Measurements from ENCODE around the gene OR51B6. TPM values are rescaled to one million over a fixed set of nuclear protein-coding genes. Genes with fewer than 3 reads are reported as not detected.
"Not testable (repeated sequence)": the region's sequence is repeated elsewhere in the genome, so short reads cannot be mapped to it uniquely, and the experiment has no call there.

OR51B6 gene
- total RNA-seq, 4 donors from 2014 or later = not detected

DNA sequence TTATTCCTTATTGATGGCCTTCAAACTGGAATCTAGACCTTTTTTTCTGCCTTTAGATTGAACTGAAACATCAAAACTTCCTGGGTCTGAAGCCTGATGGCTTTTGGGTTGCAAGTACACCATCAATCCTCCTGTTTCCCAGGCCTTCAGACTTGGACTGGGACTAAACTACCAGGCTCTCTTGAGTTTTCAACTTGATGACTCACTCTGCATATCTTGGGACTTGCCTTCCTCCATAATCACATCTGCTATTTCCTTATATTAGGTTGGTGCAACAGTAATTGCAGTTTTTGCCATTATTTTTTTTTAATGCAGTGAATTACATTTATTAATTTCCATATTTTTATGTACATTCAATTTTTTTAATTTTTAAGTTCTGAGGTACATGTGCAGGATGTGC is 15.0 kb upstream of the OR51B6 start:
- Histone ChIP-seq H3K4me3 (no peak overlapping the region), H3K27ac (no peak overlapping the region), H3K4me1 (no peaks in the 10 kb centered on the region), H3K27me3 (no peaks in the 10 kb centered on the region), H3K9me3 (no peaks in the 10 kb centered on the region), H3K36me3 (no peaks in the 10 kb centered on the region)
- ATAC-seq = no peak
- TF ChIP-seq POLR2A (IDR thresholded peaks at IDR 0.05) (no peak), EP300 (IDR thresholded peaks at IDR 0.05) (no peak), POLR2AphosphoS5 (IDR thresholded peaks at IDR 0.05) (no peak)
- TF ChIP-seq, protein P1, sequence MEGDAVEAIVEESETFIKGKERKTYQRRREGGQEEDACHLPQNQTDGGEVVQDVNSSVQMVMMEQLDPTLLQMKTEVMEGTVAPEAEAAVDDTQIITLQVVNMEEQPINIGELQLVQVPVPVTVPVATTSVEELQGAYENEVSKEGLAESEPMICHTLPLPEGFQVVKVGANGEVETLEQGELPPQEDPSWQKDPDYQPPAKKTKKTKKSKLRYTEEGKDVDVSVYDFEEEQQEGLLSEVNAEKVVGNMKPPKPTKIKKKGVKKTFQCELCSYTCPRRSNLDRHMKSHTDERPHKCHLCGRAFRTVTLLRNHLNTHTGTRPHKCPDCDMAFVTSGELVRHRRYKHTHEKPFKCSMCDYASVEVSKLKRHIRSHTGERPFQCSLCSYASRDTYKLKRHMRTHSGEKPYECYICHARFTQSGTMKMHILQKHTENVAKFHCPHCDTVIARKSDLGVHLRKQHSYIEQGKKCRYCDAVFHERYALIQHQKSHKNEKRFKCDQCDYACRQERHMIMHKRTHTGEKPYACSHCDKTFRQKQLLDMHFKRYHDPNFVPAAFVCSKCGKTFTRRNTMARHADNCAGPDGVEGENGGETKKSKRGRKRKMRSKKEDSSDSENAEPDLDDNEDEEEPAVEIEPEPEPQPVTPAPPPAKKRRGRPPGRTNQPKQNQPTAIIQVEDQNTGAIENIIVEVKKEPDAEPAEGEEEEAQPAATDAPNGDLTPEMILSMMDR (IDR thresholded peaks at IDR 0.05) = no peak

DNA sequence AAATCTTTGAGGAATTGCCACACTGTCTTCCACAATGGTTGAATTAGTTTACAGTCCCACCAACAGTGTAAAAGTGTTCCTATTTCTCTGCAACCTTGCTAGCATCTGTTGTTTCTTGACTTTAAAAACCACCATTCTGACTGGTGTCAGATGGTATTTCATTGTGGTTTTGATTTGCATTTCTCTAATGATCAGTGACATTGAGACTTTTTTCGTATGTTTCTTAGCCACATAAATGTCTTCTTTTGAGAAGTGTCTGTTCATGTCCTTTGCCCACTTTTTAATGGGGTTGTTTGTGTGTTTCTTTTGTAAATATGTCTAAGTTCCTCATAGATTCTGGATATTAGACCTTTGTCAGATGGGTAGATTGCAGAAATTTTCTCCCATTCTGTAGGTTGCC is 14.1 kb upstream of the OR51B6 start:
- H3K4me1 ChIP-seq, ATAC-seq, H3K27ac ChIP-seq, H3K27me3 ChIP-seq, H3K36me3 ChIP-seq, H3K9me3 ChIP-seq, H3K4me3 ChIP-seq: not testable (repeated sequence)
- WGBS, 2 donors (ENCODE audit: low coverage in 1 of 2) = 93 to 100% methylated on average over 1 of the region's 1 CpG

DNA sequence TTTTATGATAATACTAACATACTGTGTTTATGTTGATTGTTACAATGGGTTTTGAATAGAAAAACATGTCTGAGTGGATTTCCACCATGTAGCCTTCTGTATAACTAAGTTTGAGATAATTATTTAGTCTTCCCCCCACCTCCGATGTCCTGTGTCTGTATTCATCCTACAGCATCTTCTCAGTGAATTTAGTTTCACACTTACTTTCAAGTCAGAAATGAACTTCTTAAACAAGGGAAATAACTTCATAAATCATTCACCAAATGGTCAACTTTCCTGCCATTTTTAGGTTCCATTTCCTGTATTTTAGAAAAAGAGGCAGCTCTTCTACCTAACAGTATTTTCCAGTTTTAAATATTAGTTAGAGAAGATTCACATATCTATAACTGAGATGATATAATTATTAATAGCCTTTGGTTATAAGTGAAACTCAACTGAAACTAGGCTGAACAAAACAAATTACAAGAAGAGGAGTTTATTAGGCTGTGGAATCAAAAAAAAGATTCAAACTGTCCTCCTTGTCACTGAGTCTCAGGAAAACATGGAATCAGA is 11.5 kb upstream of the OR51B6 start:
- 80 to 87% methylated on average over 1 of the region's 1 CpG for WGBS, 2 donors (ENCODE audit: low coverage in 1 of 2)
- Histone ChIP-seq H3K4me1 (no peaks in the 10 kb centered on the region), H3K36me3 (no peaks in the 10 kb centered on the region), H3K4me3 (no peak overlapping the region), H3K27ac (no peak overlapping the region), H3K9me3 (no peaks in the 10 kb centered on the region), H3K27me3 (no peaks in the 10 kb centered on the region)
- no peak for TF ChIP-seq POLR2AphosphoS5 (IDR thresholded peaks at IDR 0.05)
- no peak for TF ChIP-seq EP300 (IDR thresholded peaks at IDR 0.05)
- no peak for TF ChIP-seq POLR2A (IDR thresholded peaks at IDR 0.05)
- TF ChIP-seq, protein P1 (IDR thresholded peaks at IDR 0.05) = no peak
- no peak for ATAC-seq

DNA sequence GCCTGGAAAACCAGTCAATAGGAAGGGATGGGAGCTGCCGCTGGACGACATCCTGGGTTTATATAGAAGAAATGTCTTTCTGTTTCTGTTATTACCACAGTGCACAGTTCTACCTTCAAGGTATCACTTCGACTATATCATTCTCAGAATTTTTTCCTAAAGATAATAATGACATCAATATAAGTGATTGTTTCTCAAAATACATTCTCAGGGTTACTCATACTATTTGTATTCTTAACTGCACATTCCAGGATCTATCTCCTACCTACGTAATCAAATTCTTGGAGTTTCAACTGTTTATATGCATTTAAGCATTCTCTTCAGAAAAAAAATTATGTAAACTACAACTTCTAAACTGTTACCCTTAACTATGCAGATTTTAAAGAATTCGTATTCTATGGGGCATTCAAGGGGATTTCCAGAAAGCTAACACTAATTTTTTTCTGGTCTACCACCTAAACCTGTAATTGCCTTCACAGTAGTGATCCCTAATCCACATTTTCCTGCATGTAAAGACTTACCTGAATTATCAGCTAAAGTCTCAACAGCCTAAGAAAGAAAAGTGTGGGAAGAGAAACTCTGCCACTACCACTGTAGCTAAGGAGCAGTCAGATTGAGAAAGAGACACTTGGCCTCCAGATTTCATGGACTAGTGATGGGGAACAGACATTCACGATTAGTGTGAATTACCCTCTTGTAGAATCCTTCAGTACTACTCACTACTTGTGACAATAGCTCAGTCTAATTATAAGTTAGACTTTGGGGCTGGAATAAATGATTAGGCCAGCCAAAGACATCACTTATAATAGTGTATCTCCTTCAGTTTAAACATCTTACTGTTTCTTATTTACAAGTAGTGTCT is 7.6 kb upstream of the OR51B6 start, which contains the start of gene OR51B5:
Gene OR51B5 (minus strand): TSS at position 51 of the 862 bp plus-strand sequence. CDS start 0 bp downstream, at position 51.
- ATAC-seq = no peak
- 76 to 85% methylated on average over 6 of the region's 6 CpGs for WGBS, 2 donors (ENCODE audit: low coverage in 1 of 2)
- no peak within 1 kb of the TSS for H3K27ac ChIP-seq

DNA sequence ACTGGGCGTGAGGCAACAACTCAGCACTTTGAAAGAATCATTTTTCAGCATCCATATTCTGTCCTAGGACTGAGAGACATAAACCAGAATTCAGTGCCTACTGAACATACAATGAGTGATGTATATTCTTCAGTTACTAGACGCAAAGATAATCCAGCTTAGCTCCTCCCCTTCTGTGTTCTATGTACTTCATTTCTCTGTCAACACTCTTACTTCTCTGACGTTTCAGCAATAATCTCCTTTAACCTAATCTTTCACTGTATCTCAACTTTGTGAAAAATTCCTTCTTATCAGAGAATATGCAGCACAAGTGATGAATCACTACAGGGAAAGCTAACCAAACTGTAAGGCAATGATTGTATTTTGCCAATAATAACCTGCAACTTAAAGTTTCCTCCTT is 5.5 kb upstream of the OR51B6 start:
- Histone ChIP-seq H3K4me3 (no peak overlapping the region), H3K4me1 (no peaks in the 10 kb centered on the region), H3K27ac (no peak overlapping the region), H3K9me3 (no peaks in the 10 kb centered on the region), H3K27me3 (no peaks in the 10 kb centered on the region), H3K36me3 (no peaks in the 10 kb centered on the region)
- WGBS, 2 donors (ENCODE audit: low coverage in 1 of 2) = 58 to 68% methylated on average over 3 of the region's 3 CpGs
- TF ChIP-seq EP300 (IDR thresholded peaks at IDR 0.05) = no peak
- no peak for TF ChIP-seq POLR2A (IDR thresholded peaks at IDR 0.05)
- TF ChIP-seq, protein P1 (IDR thresholded peaks at IDR 0.05) = no peak
- no peak for TF ChIP-seq POLR2AphosphoS5 (IDR thresholded peaks at IDR 0.05)
- ATAC-seq = no peak

More for the DNA sequence above, 7.6 kb upstream of the OR51B6 start, which contains the start of gene OR51B5:
- Histone ChIP-seq H3K36me3 (no peaks in the 10 kb centered on the region), H3K27me3 (no peaks in the 10 kb centered on the region), H3K4me1 (no peaks in the 10 kb centered on the region), H3K4me3 (no peak within 1 kb of the TSS), H3K9me3 (no peaks in the 10 kb centered on the region)
- TF ChIP-seq POLR2AphosphoS5 (IDR thresholded peaks at IDR 0.05) (no peak), EP300 (IDR thresholded peaks at IDR 0.05) (no peak), POLR2A (IDR thresholded peaks at IDR 0.05) (no peak)
- TF ChIP-seq, protein P1 (IDR thresholded peaks at IDR 0.05) = no peak

Measured in gastroesophageal sphincter (tissue), 4 donors.